GM19395 (cell line): ENCODE results near the gene NDUFC1.
"Not testable (repeated sequence)": the region's sequence is repeated elsewhere in the genome, so short reads cannot be mapped to it uniquely, and the experiment has no call there.

Source experiments
- ATAC-seq: cut with Tn5 transposase; IDR thresholded peaks from one replicate; pipeline ENCODE4 v1.9.1; 2021; ENCODE audit warnings: mild to moderate bottlenecking, moderate library complexity; ENCODE audit not compliant: unreplicated experiment

The NDUFC1 gene

GRCh38 chr4:139301821-139302611, at the start of gene NDUFC1:
TSS of gene NDUFC1 (minus strand) at chr4:139302477. CDS start at chr4:139295798, 6,679 bp downstream.
- ATAC-seq: peak; percentile 47

GRCh38 chr4:139337612-139338011, 35.3 kb upstream of the NDUFC1 start:
- ATAC-seq: no peak

DNA sequence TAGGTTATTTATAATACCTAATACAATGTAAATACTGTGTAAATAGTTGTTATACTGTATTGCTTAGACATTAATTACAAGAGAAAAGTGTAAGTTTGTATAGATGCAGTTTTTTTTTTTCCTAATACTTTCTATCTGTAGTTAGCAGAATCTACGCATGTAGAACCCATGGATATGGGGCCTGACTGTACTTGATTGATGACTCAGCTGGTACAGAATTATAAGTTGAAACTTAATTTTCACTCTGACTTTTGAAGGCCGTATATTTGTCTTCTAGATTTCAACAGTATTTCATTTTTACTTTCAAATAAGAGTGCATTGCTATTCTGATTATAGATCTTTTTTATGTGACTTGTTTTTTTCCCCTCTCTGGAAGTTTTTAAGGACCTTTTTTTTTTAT, 30.8 kb upstream of the NDUFC1 start:
- no peak for ATAC-seq

GRCh38 chr4:139331185-139331584, 28.9 kb upstream of the NDUFC1 start:
- no peak for ATAC-seq

GRCh38 chr4:139330283-139330682, 28.0 kb upstream of the NDUFC1 start:
- ATAC-seq: no peak

- ATAC-seq: no peak
Measured at GRCh38 chr4:139329665-139330200, 27.5 kb upstream of the NDUFC1 start.

GRCh38 chr4:139324620-139325019, 22.3 kb upstream of the NDUFC1 start:
- no peak for ATAC-seq

DNA sequence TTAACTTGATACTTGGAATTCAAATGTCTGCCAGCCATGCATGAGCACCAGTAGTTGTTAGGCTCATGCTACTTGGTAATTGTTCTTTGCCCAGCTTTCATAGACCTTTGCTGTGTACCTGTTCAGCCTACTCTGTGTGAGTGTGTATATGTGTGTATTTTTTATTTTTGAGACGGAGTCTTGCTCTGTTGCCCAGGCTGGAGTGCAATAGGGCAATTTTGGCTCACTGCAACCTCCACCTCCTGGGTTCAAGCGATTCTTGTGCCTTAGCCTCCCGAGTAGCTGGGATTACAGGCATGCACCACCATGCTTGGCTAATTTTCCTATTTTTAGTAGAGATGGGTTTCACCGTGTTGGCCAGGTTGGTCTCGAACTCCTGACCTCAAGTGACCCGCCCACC, 20.3 kb upstream of the NDUFC1 start:
- not testable (repeated sequence) for ATAC-seq

DNA sequence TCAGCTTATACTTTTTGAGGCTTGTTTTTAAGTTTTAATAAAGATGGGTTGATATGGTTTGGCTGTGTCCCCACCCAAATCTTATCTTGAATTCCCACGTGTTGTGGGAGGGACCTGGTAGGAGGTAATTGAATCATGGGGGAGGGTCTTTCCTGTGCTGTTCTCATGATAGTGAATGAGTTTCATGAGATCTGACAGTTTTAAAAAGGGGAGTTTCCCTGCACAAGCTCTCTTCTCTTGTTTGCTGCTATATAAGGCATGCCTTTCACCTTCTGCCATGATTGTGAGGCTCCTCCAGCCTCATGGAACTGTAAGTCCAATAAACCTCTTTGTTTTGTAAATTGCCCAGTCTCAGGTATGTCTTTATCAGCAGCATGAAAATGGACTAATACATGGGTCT, 19.8 kb upstream of the NDUFC1 start:
- not testable (repeated sequence) for ATAC-seq

- ATAC-seq: no peak
Measured at GRCh38 chr4:139319571-139319970, 17.3 kb upstream of the NDUFC1 start.

- ATAC-seq: no peak
Measured at GRCh38 chr4:139317635-139318034, 15.4 kb upstream of the NDUFC1 start.

GRCh38 chr4:139316733-139317132, 14.5 kb upstream of the NDUFC1 start:
- ATAC-seq: no peak

DNA sequence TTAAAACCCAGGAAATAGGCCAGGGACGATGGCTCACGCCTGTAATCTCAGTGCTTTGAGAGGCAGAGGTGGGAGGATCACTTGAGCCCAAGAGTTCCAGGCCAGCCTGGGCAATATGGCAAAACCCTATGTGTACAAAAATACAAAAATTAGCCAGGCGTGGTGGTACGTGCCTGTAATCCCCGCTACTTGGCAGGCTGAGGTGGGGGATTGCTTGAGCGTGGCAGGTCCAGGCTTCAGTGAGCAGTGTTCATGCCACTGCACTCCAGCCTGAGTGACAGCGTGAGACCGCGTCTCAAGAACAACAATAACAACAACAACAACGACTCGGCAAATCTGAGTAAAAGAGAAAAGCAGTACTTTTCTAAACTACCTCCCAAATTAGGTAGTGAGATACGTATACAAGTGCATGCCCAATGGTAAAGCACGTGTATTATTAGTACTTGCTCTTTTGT, 13.0 kb upstream of the NDUFC1 start:
- ATAC-seq: peak; percentile 66

DNA sequence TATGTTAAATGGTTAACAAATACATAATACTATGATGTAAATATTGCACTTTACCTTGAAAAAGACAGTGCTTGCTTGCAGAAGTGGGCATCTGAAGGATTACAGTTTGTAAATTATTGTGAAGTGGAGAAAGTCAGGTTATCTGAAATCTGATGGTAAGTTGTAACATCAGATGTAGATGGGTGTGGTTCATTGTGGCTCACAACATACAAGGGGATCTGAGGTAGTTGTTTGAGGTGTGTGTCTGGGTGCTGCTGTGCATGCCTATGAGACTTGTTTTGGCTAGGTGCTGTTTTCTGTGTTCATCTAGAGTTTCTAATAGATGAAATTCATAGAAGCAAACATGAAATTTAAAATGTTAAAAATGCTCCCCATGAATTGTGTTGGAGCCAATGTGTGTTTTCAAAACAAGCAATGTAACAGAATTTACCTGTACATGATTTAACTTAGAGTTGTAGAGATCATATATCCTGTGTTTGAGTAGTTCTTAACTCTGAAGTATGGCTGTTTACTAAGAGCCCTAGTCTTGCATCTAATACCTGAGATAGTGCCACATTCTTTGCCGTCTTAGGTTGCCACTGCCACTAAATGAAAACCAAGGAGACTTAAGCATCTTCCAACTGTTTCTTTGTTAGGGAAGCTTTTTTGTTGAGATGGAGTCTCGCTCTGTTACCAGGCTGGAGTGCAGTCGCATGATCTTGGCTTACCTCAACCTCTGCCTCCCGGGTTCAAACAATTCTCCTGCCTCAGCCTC, 11.9 kb upstream of the NDUFC1 start:
- no peak for ATAC-seq

- ATAC-seq: not testable (repeated sequence)
Measured at GRCh38 chr4:139313414-139313813, 11.1 kb upstream of the NDUFC1 start.

DNA sequence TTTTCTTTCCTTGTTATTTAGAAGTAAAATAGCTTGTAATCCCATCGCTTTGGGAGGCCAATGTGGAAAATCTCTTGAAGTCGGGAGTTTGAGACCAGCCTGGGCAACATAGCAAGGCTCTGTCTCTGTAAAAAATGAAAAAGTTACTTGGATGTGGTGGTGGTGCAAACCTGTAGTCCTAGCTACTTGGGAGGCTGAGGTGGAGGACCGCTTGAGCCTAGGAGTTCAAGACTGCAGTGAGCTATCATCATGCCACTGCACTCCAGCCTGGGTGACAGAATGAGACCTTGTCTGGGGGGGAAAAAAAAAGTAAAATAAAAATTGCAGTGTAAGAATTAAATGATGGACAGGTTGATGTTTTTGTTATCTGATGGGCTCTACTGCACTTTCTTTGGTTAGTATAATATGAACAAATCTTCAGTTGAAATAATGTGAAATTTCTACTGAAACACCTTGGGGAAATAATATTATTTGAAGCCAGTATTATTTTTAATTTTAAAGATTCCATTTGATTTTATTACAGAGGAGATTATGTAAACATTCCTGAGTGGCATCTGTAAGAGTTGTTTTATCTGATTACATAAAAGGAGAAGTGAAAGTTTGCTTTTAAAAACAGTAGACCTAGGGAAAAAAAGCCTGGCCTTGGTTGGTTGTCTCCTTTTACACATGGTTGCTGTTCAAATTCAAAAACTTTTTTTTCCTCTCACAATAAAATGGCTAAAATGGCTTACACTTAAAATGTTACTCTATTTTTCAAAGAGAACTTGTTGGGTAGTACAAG, 10.5 kb upstream of the NDUFC1 start:
- no peak for ATAC-seq

GRCh38 chr4:139311909-139312308, 9.6 kb upstream of the NDUFC1 start:
- no peak for ATAC-seq

DNA sequence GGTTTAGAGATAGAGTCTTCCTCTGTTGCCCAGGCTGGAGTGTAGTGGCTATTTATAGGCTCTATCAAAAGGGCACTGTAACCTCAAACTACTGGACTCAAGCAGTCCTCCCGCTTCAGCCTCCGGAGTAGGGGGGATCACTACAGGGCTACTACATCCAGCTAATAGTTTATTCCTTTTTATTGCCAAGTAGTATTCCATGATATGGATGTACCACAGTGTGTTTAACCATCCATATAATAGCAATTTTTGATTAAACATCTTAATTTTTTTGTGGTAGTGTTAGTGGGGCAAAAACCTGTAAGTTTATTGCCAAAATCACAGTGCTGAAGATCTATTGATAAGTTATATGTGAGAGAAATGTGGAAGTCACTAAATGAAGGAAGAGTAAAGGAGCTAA, 2.6 kb upstream of the NDUFC1 start:
- no peak for ATAC-seq

DNA sequence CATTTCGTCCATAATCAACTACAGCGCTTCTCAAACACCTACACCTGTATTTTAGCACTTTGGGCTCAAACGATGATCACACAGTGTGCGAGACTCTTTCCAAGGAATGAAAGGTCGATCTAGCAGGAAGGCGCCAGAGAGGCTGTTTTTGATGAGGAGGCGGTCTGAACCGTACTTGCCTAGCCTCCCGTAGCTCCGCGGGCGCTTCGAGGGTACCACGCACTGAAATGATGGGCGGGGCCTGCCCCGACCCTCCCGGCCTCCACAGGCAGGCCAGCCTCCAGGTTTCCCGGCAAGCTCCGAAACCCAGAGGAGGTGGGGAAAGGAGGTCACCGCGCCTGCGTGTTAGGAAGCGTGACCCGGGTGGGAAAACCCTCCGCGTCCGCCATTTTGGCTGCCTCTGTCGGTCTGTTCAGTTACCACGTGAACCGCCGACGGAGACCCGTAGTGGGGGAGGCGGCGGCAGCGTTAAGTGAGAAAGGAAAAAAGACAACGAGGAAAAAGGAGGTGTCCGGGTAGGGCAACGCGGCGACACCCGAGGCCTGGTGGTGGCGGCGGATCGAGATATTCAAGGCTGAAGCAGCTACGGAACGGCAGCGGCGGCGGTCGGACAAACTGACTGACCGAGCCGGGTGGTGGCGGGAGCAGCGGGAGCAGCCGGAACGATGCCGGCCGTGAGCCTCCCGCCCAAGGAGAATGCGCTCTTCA, 1.0 kb downstream of the NDUFC1 start, which contains the start of gene NAA15:
TSS of gene NAA15 (plus strand) at position 393 of the 708 bp plus-strand sequence. CDS start at position 666, 273 bp downstream.
- peak; percentile 83 for ATAC-seq

GRCh38 chr4:139300431-139301112, 1.7 kb downstream of the NDUFC1 start:
- ATAC-seq: peak; percentile 12
